ENCODE measurements around the gene C1orf198.

- TF ChIP-seq CTCF (IDR thresholded peaks at IDR 0.05; ENCODE audit: low read length) (no peak), EZH2 (IDR thresholded peaks at IDR 0.05; ENCODE audit: borderline replicate concordance, low read length) (no peak)
Measured at GRCh38 chr1:230804396-230804795, 63.9 kb downstream of the C1orf198 start.

Measured in OCI-LY1 (cell line).